ENCODE measurements around the gene SEC11C.

The SEC11C gene

DNA sequence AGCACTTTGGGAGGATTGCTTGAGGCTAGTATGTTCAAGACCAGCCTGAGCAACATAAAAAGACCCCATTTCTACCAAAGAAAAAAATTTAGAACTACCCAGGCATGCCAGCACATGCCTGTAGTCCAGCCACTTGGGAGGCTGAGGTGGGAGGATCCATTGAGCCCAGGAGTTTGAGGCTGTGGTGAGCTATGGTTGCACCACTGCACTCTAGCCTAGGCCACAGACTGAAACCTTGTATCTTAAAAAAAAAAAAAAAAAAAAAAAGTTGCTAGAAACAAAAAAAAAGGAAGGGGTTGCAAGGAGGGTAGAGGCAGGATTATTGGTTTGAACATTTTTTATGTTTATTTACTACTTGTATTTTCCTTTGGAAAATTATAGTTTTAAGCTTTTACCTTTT is 4.8 kb downstream of the SEC11C start:
- H3K4me3 ChIP-seq (ENCODE audit: control insufficient read depth, low read depth, low read length) = no peak overlapping the region
- DNase-seq (ENCODE audit: low read depth) = no peak

DNA sequence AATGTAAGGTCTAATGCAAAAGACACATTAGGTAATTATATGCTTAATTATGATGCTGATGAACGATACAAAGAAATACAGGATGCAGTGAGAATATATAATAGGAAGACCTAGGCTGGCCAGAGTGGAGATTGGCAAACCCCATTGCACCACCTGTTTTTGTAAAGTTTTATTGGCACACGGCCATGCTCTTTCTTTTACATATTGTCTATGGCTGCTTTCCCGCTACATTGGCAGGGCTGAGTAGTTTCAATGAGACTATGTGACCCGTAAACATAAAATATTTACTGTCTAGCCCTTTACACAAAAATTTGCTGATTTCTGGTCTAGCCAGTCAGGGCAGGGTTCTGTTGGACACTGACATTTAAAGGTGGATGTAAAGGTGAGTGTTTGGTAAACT is 5.4 kb downstream of the SEC11C start:
- no peak for DNase-seq (ENCODE audit: low read depth)
- TF ChIP-seq, protein P1, sequence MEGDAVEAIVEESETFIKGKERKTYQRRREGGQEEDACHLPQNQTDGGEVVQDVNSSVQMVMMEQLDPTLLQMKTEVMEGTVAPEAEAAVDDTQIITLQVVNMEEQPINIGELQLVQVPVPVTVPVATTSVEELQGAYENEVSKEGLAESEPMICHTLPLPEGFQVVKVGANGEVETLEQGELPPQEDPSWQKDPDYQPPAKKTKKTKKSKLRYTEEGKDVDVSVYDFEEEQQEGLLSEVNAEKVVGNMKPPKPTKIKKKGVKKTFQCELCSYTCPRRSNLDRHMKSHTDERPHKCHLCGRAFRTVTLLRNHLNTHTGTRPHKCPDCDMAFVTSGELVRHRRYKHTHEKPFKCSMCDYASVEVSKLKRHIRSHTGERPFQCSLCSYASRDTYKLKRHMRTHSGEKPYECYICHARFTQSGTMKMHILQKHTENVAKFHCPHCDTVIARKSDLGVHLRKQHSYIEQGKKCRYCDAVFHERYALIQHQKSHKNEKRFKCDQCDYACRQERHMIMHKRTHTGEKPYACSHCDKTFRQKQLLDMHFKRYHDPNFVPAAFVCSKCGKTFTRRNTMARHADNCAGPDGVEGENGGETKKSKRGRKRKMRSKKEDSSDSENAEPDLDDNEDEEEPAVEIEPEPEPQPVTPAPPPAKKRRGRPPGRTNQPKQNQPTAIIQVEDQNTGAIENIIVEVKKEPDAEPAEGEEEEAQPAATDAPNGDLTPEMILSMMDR (IDR thresholded peaks at IDR 0.05; ENCODE audit: control insufficient read depth, insufficient read depth, low read depth, low read length, missing control alignments) = no peak
- no peak overlapping the region for H3K4me3 ChIP-seq (ENCODE audit: control insufficient read depth, low read depth, low read length)

More for the DNA sequence above, 4.8 kb downstream of the SEC11C start:
- TF ChIP-seq, protein P1 (IDR thresholded peaks at IDR 0.05; ENCODE audit: control insufficient read depth, insufficient read depth, low read depth, low read length, missing control alignments) = no peak

DNA sequence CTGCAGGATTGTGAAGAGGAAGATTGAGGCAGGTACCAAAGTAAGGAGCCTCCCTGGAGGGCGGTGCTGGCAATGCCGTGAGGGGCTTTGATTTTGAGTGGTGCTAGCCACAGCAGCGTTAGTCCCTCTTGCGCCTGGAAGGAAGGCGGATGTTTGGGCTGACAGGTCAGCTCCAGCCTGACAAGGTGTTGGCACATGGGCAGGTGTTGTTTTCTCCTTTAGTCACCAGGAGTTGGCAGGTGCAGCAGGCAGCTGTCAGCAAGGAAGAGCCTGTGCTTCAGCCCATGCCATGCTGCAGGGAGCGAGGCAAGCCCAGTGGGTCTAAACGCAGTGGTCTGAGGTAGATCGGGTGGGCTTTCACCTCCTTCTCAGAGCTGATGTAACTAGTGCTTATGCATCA is 8.5 kb downstream of the SEC11C start:
- DNase-seq (ENCODE audit: low read depth) = no peak
- TF ChIP-seq, protein P1 (IDR thresholded peaks at IDR 0.05; ENCODE audit: control insufficient read depth, insufficient read depth, low read depth, low read length, missing control alignments) = no peak
- H3K4me3 ChIP-seq (ENCODE audit: control insufficient read depth, low read depth, low read length) = no peak overlapping the region

DNA sequence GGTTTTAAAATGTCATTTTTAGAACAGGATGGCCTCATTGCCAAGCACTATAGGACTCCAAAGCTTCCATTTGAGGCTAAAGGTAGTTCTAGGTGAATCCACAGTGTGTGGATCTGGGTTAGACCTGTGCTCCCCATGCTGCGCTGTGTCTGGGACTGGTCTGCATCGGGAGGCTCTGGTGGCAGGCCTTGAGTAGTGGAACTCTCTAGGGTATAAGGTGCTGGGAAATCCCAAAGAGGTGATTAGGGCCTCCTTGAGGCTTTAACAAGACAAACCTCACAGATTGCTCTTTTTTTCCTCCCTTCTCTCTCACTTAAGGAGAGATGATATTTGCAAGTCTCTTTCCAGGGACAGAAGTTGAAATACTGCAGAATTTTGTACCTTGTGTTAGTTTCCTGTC is 9.3 kb downstream of the SEC11C start:
- TF ChIP-seq, protein P1 (IDR thresholded peaks at IDR 0.05; ENCODE audit: control insufficient read depth, insufficient read depth, low read depth, low read length, missing control alignments) = no peak
- H3K4me3 ChIP-seq (ENCODE audit: control insufficient read depth, low read depth, low read length) = no peak overlapping the region
- DNase-seq (ENCODE audit: low read depth) = no peak

DNA sequence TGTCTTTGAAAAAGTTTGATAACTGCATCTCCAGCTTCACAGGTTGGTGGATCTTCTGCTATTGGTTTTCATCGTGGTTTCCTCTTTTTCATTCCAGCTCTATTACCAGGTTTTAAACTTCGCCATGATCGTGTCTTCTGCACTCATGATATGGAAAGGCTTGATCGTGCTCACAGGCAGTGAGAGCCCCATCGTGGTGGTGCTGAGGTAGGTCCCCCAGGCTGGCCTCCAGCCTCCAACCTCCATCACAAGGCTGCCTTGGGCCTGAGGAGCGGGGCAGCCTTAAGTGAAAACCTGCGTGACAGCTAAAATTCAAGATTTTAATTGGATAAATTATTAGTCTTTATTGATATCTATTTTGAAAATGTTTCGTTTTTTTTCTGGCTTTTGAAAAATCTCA is 9.7 kb downstream of the SEC11C start:
- DNase-seq (ENCODE audit: low read depth) = no peak
- H3K4me3 ChIP-seq (ENCODE audit: control insufficient read depth, low read depth, low read length) = no peak overlapping the region
- TF ChIP-seq, protein P1 (IDR thresholded peaks at IDR 0.05; ENCODE audit: control insufficient read depth, insufficient read depth, low read depth, low read length, missing control alignments) = no peak

DNA sequence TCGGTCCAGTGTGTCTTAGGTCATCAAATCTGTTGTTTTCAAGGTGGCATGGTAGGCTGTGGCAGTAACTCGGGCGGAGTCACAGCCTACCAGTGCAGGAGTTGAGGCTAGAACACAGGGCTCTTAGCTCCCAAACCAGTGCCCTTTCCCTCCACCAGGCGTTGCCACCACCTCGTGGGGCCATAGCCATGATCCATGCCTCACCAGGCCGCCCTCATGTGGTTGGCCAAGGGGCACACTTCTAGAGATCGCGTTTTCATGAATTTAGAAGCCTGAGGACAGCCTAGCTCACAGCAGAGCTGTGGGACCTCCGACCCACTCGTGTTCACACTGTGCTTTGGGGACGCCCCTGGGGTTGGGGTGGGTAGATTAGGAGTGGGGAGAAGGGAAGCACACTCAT is 10.6 kb downstream of the SEC11C start:
- H3K4me3 ChIP-seq (ENCODE audit: control insufficient read depth, low read depth, low read length) = no peak overlapping the region
- TF ChIP-seq, protein P1 (IDR thresholded peaks at IDR 0.05; ENCODE audit: control insufficient read depth, insufficient read depth, low read depth, low read length, missing control alignments) = no peak
- no peak for DNase-seq (ENCODE audit: low read depth)

DNA sequence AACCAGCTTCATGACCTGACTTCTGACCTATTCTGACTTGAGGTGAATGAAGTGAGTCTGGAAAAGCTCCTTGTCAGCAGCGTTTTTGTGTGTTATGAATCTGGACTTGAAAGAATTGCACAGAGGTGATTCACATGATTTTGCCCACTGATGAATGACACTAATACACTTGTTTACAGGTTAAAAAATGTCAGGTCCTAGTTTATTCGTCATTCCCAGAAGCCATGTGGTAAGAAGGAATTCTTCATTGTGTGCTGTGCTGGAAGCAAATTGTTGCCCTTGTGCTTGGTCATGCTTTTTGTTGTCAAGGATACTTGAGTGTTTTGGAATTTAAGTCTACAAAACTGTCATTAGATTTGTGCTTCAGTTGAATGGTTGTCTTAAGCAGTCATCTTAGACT is 15.5 kb downstream of the SEC11C start:
- DNase-seq (ENCODE audit: low read depth) = peak; percentile 89
- H3K4me3 ChIP-seq (ENCODE audit: control insufficient read depth, low read depth, low read length) = no peak overlapping the region
- TF ChIP-seq, protein P1 (IDR thresholded peaks at IDR 0.05; ENCODE audit: control insufficient read depth, insufficient read depth, low read depth, low read length, missing control alignments) = no peak
